Naive B cell (primary cell): ENCODE data around the gene ATPAF2. TPM values are rescaled to one million over a fixed set of nuclear protein-coding genes. Genes with fewer than 3 reads are reported as not detected.

Experiments used
- ATAC-seq, 2 donors: fragments of 150-1000 bp; cut with Tn5 transposase; 2 replicates each; pipeline ENCODE4 v1.10.0; 2021; ENCODE audit warnings: low read depth in 2 of 2, mild to moderate bottlenecking in 2 of 2, moderate library complexity in 2 of 2
- DNase-seq: peaks from one replicate; pipeline ENCODE4 v3.0.0; 2022
- H3K27ac Mint-ChIP-seq, 6 donors: one replicate each; pipeline ENCODE4 v1.8.0; 2020 to 2022; ENCODE audit warnings: mild to moderate bottlenecking in 6 of 6, mixed read lengths in 6 of 6, moderate library complexity in 5 of 6, inconsistent platforms in 2 of 6
- H3K27me3 Mint-ChIP-seq, 3 donors: one replicate each; pipeline ENCODE4 v1.8.0; 2021 to 2022; ENCODE audit warnings: mixed read lengths in 3 of 3, mild to moderate bottlenecking in 1 of 3
- H3K36me3 Mint-ChIP-seq, 2 donors: one replicate each; pipeline ENCODE4 v1.8.0; 2020 to 2022; ENCODE audit warnings: mixed read lengths in 2 of 2, inconsistent platforms in 1 of 2, mild to moderate bottlenecking in 1 of 2
- H3K4me1 Mint-ChIP-seq, 3 donors: one replicate each; pipeline ENCODE4 v1.8.0; 2020 to 2022; ENCODE audit warnings: mixed read lengths in 3 of 3, inconsistent platforms in 1 of 3, mild to moderate bottlenecking in 1 of 3, moderate library complexity in 1 of 3
- H3K4me3 Mint-ChIP-seq, 8 donors: one replicate each; pipeline ENCODE4 v1.8.0; 2020 to 2022; ENCODE audit warnings: mild to moderate bottlenecking in 8 of 8, mixed read lengths in 8 of 8, moderate library complexity in 8 of 8, inconsistent platforms in 2 of 8
- H3K9me3 Mint-ChIP-seq, 7 donors: one replicate each; pipeline ENCODE4 v1.8.0; 2020 to 2022; ENCODE audit warnings: mixed read lengths in 7 of 7, mild to moderate bottlenecking in 5 of 7, inconsistent platforms in 2 of 7, moderate library complexity in 1 of 7
- polyA plus RNA-seq, 6 donors: library from polyadenylated mRNA; unstranded; fragments of 300-500 nt; fragmentation: Illumina TruSeq; gene quantifications; one replicate each; pipeline ENCODE4 v1.2.3, GENCODE V29; 2021; ENCODE audit warnings: low read depth in 6 of 6

The ATPAF2 gene
- polyA plus RNA-seq, 6 donors from 2014 or later = 24.0 to 42.7 (median 34.1) TPM

GRCh38 chr17:18016426-18016825, 22.5 kb downstream of the ATPAF2 start:
- Mint-ChIP-seq H3K4me3 (no peak overlapping the region), H3K4me1 (peaks cover 0 to 4% (median 0%) of the 10 kb centered on the region in 3 donors), H3K9me3 (no peaks in the 10 kb centered on the region), H3K36me3 (peaks cover 18% of the 10 kb centered on the region in 2 donors), H3K27ac (peak overlapping the region in 1 of 6 donors; percentile 39), H3K27me3 (no peaks in the 10 kb centered on the region)
- ATAC-seq = no peak
- DNase-seq = no peak

DNA sequence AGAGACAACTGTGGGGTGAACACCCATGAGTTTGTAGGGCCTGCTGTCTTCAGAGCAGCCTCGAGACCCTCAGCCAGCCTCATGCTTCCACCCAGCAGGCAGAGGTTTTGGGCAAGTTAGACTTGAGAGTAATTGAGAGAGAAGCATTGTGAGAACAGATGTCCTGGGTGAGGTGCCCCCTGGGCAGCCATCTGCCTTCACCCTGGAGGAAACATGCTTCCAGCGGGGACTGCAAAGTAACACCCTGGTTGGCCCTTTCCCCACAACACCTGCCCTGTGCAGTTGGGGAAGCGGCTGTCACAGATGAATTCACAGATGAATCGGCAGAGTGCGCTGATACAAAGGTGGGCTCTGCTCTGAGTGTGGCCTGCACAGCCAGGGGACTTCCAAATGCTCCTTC, 23.4 kb downstream of the ATPAF2 start:
- H3K27ac Mint-ChIP-seq = no peak overlapping the region
- peaks cover 0 to 4% (median 0%) of the 10 kb centered on the region in 3 donors for H3K4me1 Mint-ChIP-seq
- H3K36me3 Mint-ChIP-seq = peaks cover 18% of the 10 kb centered on the region in 2 donors
- no peak for DNase-seq
- H3K9me3 Mint-ChIP-seq = no peaks in the 10 kb centered on the region
- no peaks in the 10 kb centered on the region for H3K27me3 Mint-ChIP-seq
- ATAC-seq = no peak
- H3K4me3 Mint-ChIP-seq = no peak overlapping the region

DNA sequence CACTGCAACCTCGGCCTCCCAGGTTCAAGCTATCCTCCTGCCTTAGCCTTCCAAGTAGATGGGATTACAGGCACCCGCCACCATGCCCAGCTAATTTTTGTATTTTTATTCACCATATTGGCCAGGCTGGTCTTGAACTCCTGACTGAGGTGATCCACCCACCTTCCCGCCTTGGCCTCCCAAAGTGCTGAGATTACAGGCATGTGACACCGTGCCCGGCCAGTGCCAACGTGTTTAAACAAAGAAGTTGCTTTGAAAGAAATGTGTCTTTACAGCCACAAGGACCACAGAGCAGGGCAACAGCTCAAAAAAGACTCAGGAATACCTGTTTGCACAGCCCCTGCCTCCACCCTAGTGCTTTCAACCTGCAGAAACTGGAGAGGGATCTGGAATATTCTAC, 25.0 kb downstream of the ATPAF2 start:
- Mint-ChIP-seq H3K4me1 (peaks cover 0 to 4% (median 0%) of the 10 kb centered on the region in 3 donors), H3K27ac (no peak overlapping the region), H3K4me3 (no peak overlapping the region), H3K9me3 (no peaks in the 10 kb centered on the region), H3K27me3 (no peaks in the 10 kb centered on the region), H3K36me3 (peaks cover 18% of the 10 kb centered on the region in 2 donors)
- DNase-seq = no peak
- no peak for ATAC-seq

GRCh38 chr17:18011286-18011685, 27.7 kb downstream of the ATPAF2 start:
- Mint-ChIP-seq H3K4me3 (no peak overlapping the region), H3K27me3 (no peaks in the 10 kb centered on the region), H3K4me1 (peaks cover 0 to 9% (median 3%) of the 10 kb centered on the region in 3 donors), H3K9me3 (no peaks in the 10 kb centered on the region), H3K36me3 (peaks cover 12 to 24% of the 10 kb centered on the region in 2 donors), H3K27ac (no peak overlapping the region)
- DNase-seq = no peak
- ATAC-seq = no peak

- Mint-ChIP-seq H3K27me3 (no peaks in the 10 kb centered on the region), H3K4me1 (peaks cover 0 to 10% (median 3%) of the 10 kb centered on the region in 3 donors), H3K36me3 (peaks cover 10 to 26% of the 10 kb centered on the region in 2 donors), H3K9me3 (no peaks in the 10 kb centered on the region), H3K27ac (no peak overlapping the region), H3K4me3 (no peak overlapping the region)
- ATAC-seq (no peak), DNase-seq (no peak)
Measured at GRCh38 chr17:18009609-18010420, 29.2 kb downstream of the ATPAF2 start.

- Mint-ChIP-seq H3K27ac (peak overlapping the region in 2 of 6 donors; percentile 63 to 77), H3K4me3 (no peak overlapping the region), H3K36me3 (peaks cover 10 to 25% of the 10 kb centered on the region in 2 donors), H3K9me3 (no peaks in the 10 kb centered on the region), H3K27me3 (no peaks in the 10 kb centered on the region), H3K4me1 (peaks cover 0 to 15% (median 3%) of the 10 kb centered on the region in 3 donors)
- no peak for DNase-seq
- no peak for ATAC-seq
Measured at GRCh38 chr17:18008496-18009268, 30.3 kb downstream of the ATPAF2 start.

- Mint-ChIP-seq H3K27ac (peak overlapping the region in 1 of 6 donors; percentile 69), H3K36me3 (peaks cover 5 to 18% of the 10 kb centered on the region in 2 donors), H3K27me3 (no peaks in the 10 kb centered on the region), H3K9me3 (no peaks in the 10 kb centered on the region), H3K4me1 (peaks cover 9 to 19% (median 10%) of the 10 kb centered on the region in 3 donors), H3K4me3 (peak overlapping the region in 1 of 8 donors; percentile 4)
- DNase-seq (no peak), ATAC-seq (no peak)
Measured at GRCh38 chr17:18006495-18007239, 32.3 kb downstream of the ATPAF2 start.

GRCh38 chr17:18005496-18005895, 33.5 kb downstream of the ATPAF2 start:
- H3K9me3 Mint-ChIP-seq = no peaks in the 10 kb centered on the region
- no peak for DNase-seq
- no peak for ATAC-seq
- H3K4me3 Mint-ChIP-seq = no peak overlapping the region
- H3K4me1 Mint-ChIP-seq = peaks cover 9 to 19% (median 10%) of the 10 kb centered on the region in 3 donors
- H3K36me3 Mint-ChIP-seq = peaks cover 5 to 18% of the 10 kb centered on the region in 2 donors
- H3K27me3 Mint-ChIP-seq = no peaks in the 10 kb centered on the region
- peak overlapping the region in 1 of 6 donors; percentile 82 for H3K27ac Mint-ChIP-seq

DNA sequence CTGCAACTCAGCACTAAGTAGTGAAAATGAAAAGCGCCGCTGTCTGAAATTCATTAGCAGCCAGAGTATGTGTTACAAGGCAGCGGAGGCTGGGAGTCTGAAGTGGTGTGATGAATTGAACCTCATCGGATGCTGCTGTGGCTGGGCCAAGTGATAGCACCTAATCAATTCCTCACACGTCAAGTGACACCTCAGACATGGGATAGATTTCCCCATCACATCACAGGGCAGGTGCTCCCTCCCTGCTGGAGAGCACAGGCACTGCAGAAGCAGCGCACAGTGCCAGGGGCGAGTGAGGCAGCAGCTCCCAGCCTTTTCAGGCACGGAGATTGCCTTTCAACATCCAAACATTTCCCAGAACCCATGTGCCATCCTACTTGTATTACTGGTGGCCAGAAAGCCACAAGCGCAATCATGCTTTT, 34.1 kb downstream of the ATPAF2 start:
- Mint-ChIP-seq H3K4me1 (peaks cover 9 to 20% (median 10%) of the 10 kb centered on the region in 3 donors), H3K27me3 (no peaks in the 10 kb centered on the region), H3K4me3 (peak overlapping the region in 1 of 8 donors; percentile 15), H3K27ac (peak overlapping the region in 1 of 6 donors; percentile 29), H3K36me3 (peaks cover 5 to 18% of the 10 kb centered on the region in 2 donors), H3K9me3 (no peaks in the 10 kb centered on the region)
- no peak for DNase-seq
- no peak for ATAC-seq

DNA sequence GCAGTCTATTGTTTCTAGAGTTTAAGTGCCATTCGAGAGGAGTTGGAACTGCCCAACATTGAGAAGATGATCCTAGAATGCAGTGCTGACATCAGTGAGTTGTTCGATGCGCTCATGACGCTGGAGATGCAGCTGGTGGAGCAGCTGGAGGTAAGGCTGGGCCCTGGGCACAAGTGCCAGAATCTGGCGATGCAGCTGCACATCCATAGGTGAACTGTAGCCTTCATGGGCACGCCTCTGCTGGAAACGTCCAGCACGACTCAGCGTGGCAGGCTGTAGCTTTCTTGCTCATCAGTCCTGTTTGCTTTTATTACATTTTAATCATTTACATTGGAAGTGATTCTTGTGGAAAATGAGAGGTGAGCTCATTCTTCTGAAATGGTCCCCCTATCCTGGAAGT, 34.6 kb downstream of the ATPAF2 start:
- no peaks in the 10 kb centered on the region for H3K9me3 Mint-ChIP-seq
- H3K27ac Mint-ChIP-seq = no peak overlapping the region
- ATAC-seq (no peak), DNase-seq (no peak)
- H3K27me3 Mint-ChIP-seq = no peaks in the 10 kb centered on the region
- peaks cover 9 to 22% (median 10%) of the 10 kb centered on the region in 3 donors for H3K4me1 Mint-ChIP-seq
- peaks cover 5 to 18% of the 10 kb centered on the region in 2 donors for H3K36me3 Mint-ChIP-seq
- no peak overlapping the region for H3K4me3 Mint-ChIP-seq

GRCh38 chr17:18002171-18002570, 36.8 kb downstream of the ATPAF2 start:
- Mint-ChIP-seq H3K9me3 (no peaks in the 10 kb centered on the region), H3K27ac (peak overlapping the region in 3 of 6 donors; percentile 1 to 86 (median 76)), H3K4me1 (peaks cover 9 to 18% (median 10%) of the 10 kb centered on the region in 3 donors), H3K36me3 (peaks cover 5 to 9% of the 10 kb centered on the region in 2 donors), H3K27me3 (no peaks in the 10 kb centered on the region), H3K4me3 (no peak overlapping the region)
- DNase-seq (no peak), ATAC-seq (no peak)

DNA sequence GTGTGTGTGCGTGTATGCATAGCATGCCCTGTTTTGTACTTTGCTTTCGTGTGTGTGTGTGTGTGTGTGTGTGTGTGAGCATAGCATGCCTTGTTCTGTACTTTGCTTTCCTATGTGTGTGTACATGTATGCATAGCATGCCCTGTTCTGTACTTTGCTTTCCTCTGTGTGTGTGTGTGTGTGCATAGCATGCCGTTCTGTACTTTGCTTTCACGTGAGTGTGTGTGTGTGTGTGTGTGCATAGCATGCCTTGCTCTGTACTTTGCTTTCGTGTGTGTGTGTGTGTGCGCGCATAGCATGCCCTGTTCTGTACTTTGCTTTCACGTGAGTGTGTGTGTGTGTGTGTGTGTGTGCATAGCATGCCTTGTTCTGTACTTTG, 38.9 kb downstream of the ATPAF2 start:
- DNase-seq = no peak
- H3K36me3 Mint-ChIP-seq = no peaks in the 10 kb centered on the region
- no peaks in the 10 kb centered on the region for H3K27me3 Mint-ChIP-seq
- peak overlapping the region in 1 of 6 donors; percentile 0 for H3K27ac Mint-ChIP-seq
- H3K4me3 Mint-ChIP-seq = no peak overlapping the region
- no peak for ATAC-seq
- no peaks in the 10 kb centered on the region for H3K9me3 Mint-ChIP-seq
- peaks cover 6 to 13% (median 10%) of the 10 kb centered on the region in 3 donors for H3K4me1 Mint-ChIP-seq

- H3K27ac Mint-ChIP-seq = no peak overlapping the region
- ATAC-seq (no peak), DNase-seq (no peak)
- no peaks in the 10 kb centered on the region for H3K27me3 Mint-ChIP-seq
- no peaks in the 10 kb centered on the region for H3K36me3 Mint-ChIP-seq
- H3K4me3 Mint-ChIP-seq = no peak overlapping the region
- no peaks in the 10 kb centered on the region for H3K9me3 Mint-ChIP-seq
- H3K4me1 Mint-ChIP-seq = peaks cover 6 to 13% (median 10%) of the 10 kb centered on the region in 3 donors
Measured at GRCh38 chr17:17999364-18000029, 39.5 kb downstream of the ATPAF2 start.
